ENCODE measurements around the gene SLC46A3. TPM values are rescaled to one million over a fixed set of nuclear protein-coding genes. Genes with fewer than 3 reads are reported as not detected.
"Not testable (repeated sequence)": the region's sequence is repeated elsewhere in the genome, so short reads cannot be mapped to it uniquely, and the experiment has no call there.

Gene SLC46A3
- total RNA-seq, 1 donor from 2014 or later: 2.8 TPM

GRCh38 chr13:28746287-28746612, 27.5 kb upstream of the SLC46A3 start:
- no peaks in the 10 kb centered on the region for H3K4me1 Mint-ChIP-seq (ENCODE audit: unreplicated experiment)
- no peak overlapping the region for H3K4me3 Mint-ChIP-seq
- H3K27me3 Mint-ChIP-seq: no peaks in the 10 kb centered on the region
- peaks cover 6% of the 10 kb centered on the region for H3K9me3 Mint-ChIP-seq
- H3K27ac Mint-ChIP-seq: no peak overlapping the region
- no peak for DNase-seq (ENCODE audit: extremely low spot score, unreplicated experiment)
- TF ChIP-seq CTCF (conservative IDR thresholded peaks at IDR 0.05): no peak
- no peaks in the 10 kb centered on the region for H3K36me3 Mint-ChIP-seq

GRCh38 chr13:28744656-28745055, 25.9 kb upstream of the SLC46A3 start:
- Mint-ChIP-seq H3K4me3 (no peak overlapping the region), H3K27me3 (no peaks in the 10 kb centered on the region), H3K27ac (no peak overlapping the region), H3K36me3 (no peaks in the 10 kb centered on the region), H3K9me3 (peaks cover 4% of the 10 kb centered on the region), H3K4me1 (ENCODE audit: unreplicated experiment) (no peaks in the 10 kb centered on the region)
- TF ChIP-seq CTCF (conservative IDR thresholded peaks at IDR 0.05): no peak
- no peak for DNase-seq (ENCODE audit: extremely low spot score, unreplicated experiment)

- no peak for DNase-seq (ENCODE audit: extremely low spot score, unreplicated experiment)
- Mint-ChIP-seq H3K36me3 (no peaks in the 10 kb centered on the region), H3K4me3 (no peak overlapping the region), H3K27ac (no peak overlapping the region), H3K4me1 (ENCODE audit: unreplicated experiment) (no peaks in the 10 kb centered on the region), H3K27me3 (no peaks in the 10 kb centered on the region), H3K9me3 (no peaks in the 10 kb centered on the region)
- no peak for TF ChIP-seq CTCF (conservative IDR thresholded peaks at IDR 0.05)
These were observed 25.3 kb upstream of the SLC46A3 start for GRCh38 chr13:28744091-28744536.

GRCh38 chr13:28743499-28744083, 24.8 kb upstream of the SLC46A3 start:
- no peak for TF ChIP-seq CTCF (conservative IDR thresholded peaks at IDR 0.05)
- Mint-ChIP-seq H3K27ac (no peak overlapping the region), H3K27me3 (no peaks in the 10 kb centered on the region), H3K9me3 (no peaks in the 10 kb centered on the region), H3K4me3 (no peak overlapping the region), H3K4me1 (ENCODE audit: unreplicated experiment) (no peaks in the 10 kb centered on the region), H3K36me3 (no peaks in the 10 kb centered on the region)
- DNase-seq (ENCODE audit: extremely low spot score, unreplicated experiment): no peak

GRCh38 chr13:28743020-28743419, 24.2 kb upstream of the SLC46A3 start:
- no peak for DNase-seq (ENCODE audit: extremely low spot score, unreplicated experiment)

GRCh38 chr13:28742445-28742844, 23.7 kb upstream of the SLC46A3 start:
- DNase-seq (ENCODE audit: extremely low spot score, unreplicated experiment); H3K4me3 Mint-ChIP-seq; H3K4me1 Mint-ChIP-seq (ENCODE audit: unreplicated experiment); H3K27ac Mint-ChIP-seq; H3K27me3 Mint-ChIP-seq; H3K36me3 Mint-ChIP-seq; H3K9me3 Mint-ChIP-seq: not testable (repeated sequence)

More at GRCh38 chr13:28743020-28743419, 24.2 kb upstream of the SLC46A3 start:
- no peak for TF ChIP-seq CTCF (conservative IDR thresholded peaks at IDR 0.05)
- Mint-ChIP-seq H3K36me3 (no peaks in the 10 kb centered on the region), H3K9me3 (no peaks in the 10 kb centered on the region), H3K4me3 (no peak overlapping the region), H3K4me1 (ENCODE audit: unreplicated experiment) (no peaks in the 10 kb centered on the region), H3K27ac (no peak overlapping the region), H3K27me3 (no peaks in the 10 kb centered on the region)
